Astrocyte (in vitro differentiated cells and primary cell): ENCODE measurements around the gene WDR27. TPM values are rescaled to one million over a fixed set of nuclear protein-coding genes. Genes with fewer than 3 reads are reported as not detected.

Source experiments
- DNase-seq: peaks from one replicate; pipeline ENCODE4 v3.0.0-alpha.2; 2010; ENCODE audit warnings: low read depth
- FAIRE-seq: peaks from 2 replicates; lab custom pipeline; 2011; peaks lifted over from hg19 to GRCh38; lab: Jason Lieb, UNC
- H2AFZ ChIP-seq: 2 replicates; pipeline ENCODE4 v1.6.0; 2012; ENCODE audit warnings: low read depth, low read length, inconsistent platforms
- H3K27ac ChIP-seq: 2 replicates; pipeline ENCODE4 v1.5.1; 2011; ENCODE audit warnings: low read depth, low read length, inconsistent platforms
- H3K27me3 ChIP-seq: 2 replicates; pipeline ENCODE4 v1.6.0; 2011; ENCODE audit warnings: low read length, inconsistent platforms; ENCODE audit not compliant: insufficient read depth
- H3K36me3 ChIP-seq: 2 replicates; pipeline ENCODE4 v1.5.1; 2011; ENCODE audit warnings: low read length, inconsistent platforms; ENCODE audit not compliant: insufficient read depth
- H3K4me1 ChIP-seq: 2 replicates; pipeline ENCODE4 v1.5.1; 2011; ENCODE audit warnings: low read length, inconsistent platforms; ENCODE audit not compliant: insufficient read depth
- H3K4me2 ChIP-seq: 2 replicates; pipeline ENCODE4 v1.6.0; 2012; ENCODE audit warnings: low read length, inconsistent platforms
- H3K4me3 ChIP-seq: 2 replicates; pipeline ENCODE4 v1.5.1; 2011; ENCODE audit warnings: low read depth, mild to moderate bottlenecking, low read length, inconsistent platforms; ENCODE audit not compliant: insufficient read depth
- H3K79me2 ChIP-seq: 2 replicates; pipeline ENCODE4 v1.6.0; 2012; ENCODE audit warnings: mild to moderate bottlenecking, low read length, inconsistent platforms; ENCODE audit not compliant: insufficient read depth
- H3K9ac ChIP-seq: 2 replicates; pipeline ENCODE4 v1.6.0; 2012; ENCODE audit warnings: mild to moderate bottlenecking, low read length, inconsistent platforms
- H3K9me3 ChIP-seq: 2 replicates; pipeline ENCODE4 v1.5.1; 2012; ENCODE audit warnings: low read depth, mild to moderate bottlenecking, low read length, inconsistent platforms; ENCODE audit not compliant: insufficient read depth
- H4K20me1 ChIP-seq: 2 replicates; pipeline ENCODE4 v1.6.0; 2012; ENCODE audit warnings: low read length, inconsistent platforms; ENCODE audit not compliant: insufficient read depth
- H3K27ac Mint-ChIP-seq: one replicate; pipeline ENCODE4 v1.8.0; 2021; ENCODE audit warnings: mild to moderate bottlenecking, mixed read lengths; ENCODE audit not compliant: unreplicated experiment
- H3K27me3 Mint-ChIP-seq: one replicate; pipeline ENCODE4 v1.8.0; 2021; ENCODE audit warnings: low read depth, mixed read lengths; ENCODE audit not compliant: unreplicated experiment
- H3K36me3 Mint-ChIP-seq: one replicate; pipeline ENCODE4 v1.8.0; 2021; ENCODE audit warnings: low read depth, mixed read lengths; ENCODE audit not compliant: unreplicated experiment
- H3K4me1 Mint-ChIP-seq: one replicate; pipeline ENCODE4 v1.8.0; 2021; ENCODE audit warnings: low read depth, mixed read lengths; ENCODE audit not compliant: unreplicated experiment
- H3K4me3 Mint-ChIP-seq: one replicate; pipeline ENCODE4 v1.8.0; 2021; ENCODE audit warnings: mild to moderate bottlenecking, moderate library complexity, mixed read lengths; ENCODE audit not compliant: unreplicated experiment
- H3K9me3 Mint-ChIP-seq: one replicate; pipeline ENCODE4 v1.8.0; 2021; ENCODE audit warnings: mild to moderate bottlenecking, mixed read lengths; ENCODE audit not compliant: unreplicated experiment
- CTCF ChIP-seq: IDR thresholded peaks from 2 replicates; pipeline ENCODE4 v1.5.1; 2011; ENCODE audit warnings: low read depth, mild to moderate bottlenecking, inconsistent platforms, low read length, moderate library complexity; ENCODE audit not compliant: insufficient read depth
- EZH2 ChIP-seq: IDR thresholded peaks from 2 replicates; pipeline ENCODE4 v1.6.1; 2012; ENCODE audit warnings: mild to moderate bottlenecking, low read length, inconsistent platforms; ENCODE audit not compliant: insufficient read depth
- total RNA-seq: library from RNA; stranded (reverse); gene quantifications from 2 replicates; pipeline ENCODE4 v1.2.1, GENCODE V29; 2021

The WDR27 gene
- total RNA-seq, 1 donor from 2014 or later: 31.2 TPM

- peak; percentile 14 for DNase-seq
- no peak for FAIRE-seq
- Histone ChIP-seq H2AFZ (no peak overlapping the region), H3K4me2 (no peak overlapping the region), H4K20me1 (no peaks in the 10 kb centered on the region), H3K79me2 (peaks cover 20% of the 10 kb centered on the region), H3K4me1 (peaks cover 1% of the 10 kb centered on the region), H3K27ac (no peak overlapping the region), H3K4me3 (no peak overlapping the region), H3K27me3 (no peaks in the 10 kb centered on the region), H3K9me3 (peaks cover 2% of the 10 kb centered on the region), H3K9ac (no peak overlapping the region), H3K36me3 (peaks cover 3% of the 10 kb centered on the region)
- peaks cover 11% of the 10 kb centered on the region for H3K4me1 Mint-ChIP-seq
- H3K27ac Mint-ChIP-seq: no peak overlapping the region
- peaks cover 4% of the 10 kb centered on the region for H3K9me3 Mint-ChIP-seq
- no peak overlapping the region for H3K4me3 Mint-ChIP-seq
- TF ChIP-seq EZH2: no peak
- no peak for TF ChIP-seq CTCF
- no peaks in the 10 kb centered on the region for H3K27me3 Mint-ChIP-seq
- H3K36me3 Mint-ChIP-seq: peaks cover 21% of the 10 kb centered on the region
Observed at GRCh38 chr6:169692516-169692915, 9.3 kb downstream of the WDR27 start.

GRCh38 chr6:169691260-169691659, 10.6 kb downstream of the WDR27 start:
- Histone ChIP-seq H3K27me3 (no peaks in the 10 kb centered on the region), H3K4me1 (no peaks in the 10 kb centered on the region), H3K36me3 (peaks cover 5% of the 10 kb centered on the region), H3K4me2 (no peak overlapping the region), H4K20me1 (no peaks in the 10 kb centered on the region), H2AFZ (no peak overlapping the region), H3K9me3 (peaks cover 2% of the 10 kb centered on the region), H3K4me3 (no peak overlapping the region), H3K79me2 (peaks cover 17% of the 10 kb centered on the region), H3K27ac (no peak overlapping the region), H3K9ac (no peak overlapping the region)
- Mint-ChIP-seq H3K4me3 (no peak overlapping the region), H3K27ac (no peak overlapping the region), H3K4me1 (peaks cover 11% of the 10 kb centered on the region), H3K36me3 (peaks cover 24% of the 10 kb centered on the region), H3K9me3 (peaks cover 6% of the 10 kb centered on the region), H3K27me3 (no peaks in the 10 kb centered on the region)
- no peak for DNase-seq
- no peak for FAIRE-seq
- TF ChIP-seq CTCF (no peak), EZH2 (no peak)

- Histone ChIP-seq H3K36me3 (peaks cover 5% of the 10 kb centered on the region), H3K4me2 (no peak overlapping the region), H3K27me3 (no peaks in the 10 kb centered on the region), H3K4me1 (no peaks in the 10 kb centered on the region), H3K4me3 (no peak overlapping the region), H3K79me2 (peaks cover 24% of the 10 kb centered on the region), H4K20me1 (no peaks in the 10 kb centered on the region), H3K27ac (no peak overlapping the region), H2AFZ (no peak overlapping the region), H3K9me3 (peaks cover 2% of the 10 kb centered on the region), H3K9ac (no peak overlapping the region)
- DNase-seq: peak; percentile 96
- Mint-ChIP-seq H3K27me3 (no peaks in the 10 kb centered on the region), H3K27ac (no peak overlapping the region), H3K9me3 (peaks cover 5% of the 10 kb centered on the region), H3K4me3 (no peak overlapping the region), H3K4me1 (peaks cover 11% of the 10 kb centered on the region), H3K36me3 (peaks cover 29% of the 10 kb centered on the region)
- TF ChIP-seq EZH2 (no peak), CTCF (no peak)
- FAIRE-seq: peak; percentile 66
Observed at GRCh38 chr6:169689287-169689686, 12.5 kb downstream of the WDR27 start.
